WTC11 (cell line): Measurements from ENCODE around the gene CRYBB1.

ENCODE experiments used
- CBFB ChIP-seq: sonication (generic); formaldehyde crosslinking; IDR thresholded peaks from 2 replicates; pipeline ENCODE4 v1.8.1; 2022; ENCODE audit warnings: mild to moderate bottlenecking, low read depth, missing genetic modification reagents
- ETV6 ChIP-seq: sonication (generic); formaldehyde crosslinking; IDR thresholded peaks from 2 replicates; pipeline ENCODE4 v1.8.1; 2022; ENCODE audit warnings: mild to moderate bottlenecking, missing genetic modification reagents
- TF ChIP-seq, protein P1 (sequence below): fragments of 200-600 bp; IDR thresholded peaks from 2 replicates; pipeline ENCODE4 v1.8.0; 2022; ENCODE audit warnings: antibody characterized with exemption
- TF ChIP-seq, protein P2 (sequence below): sonication (generic); formaldehyde crosslinking; IDR thresholded peaks from 2 replicates; pipeline ENCODE4 v1.8.1; 2023; ENCODE audit warnings: mild to moderate bottlenecking, missing genetic modification reagents

DNA sequence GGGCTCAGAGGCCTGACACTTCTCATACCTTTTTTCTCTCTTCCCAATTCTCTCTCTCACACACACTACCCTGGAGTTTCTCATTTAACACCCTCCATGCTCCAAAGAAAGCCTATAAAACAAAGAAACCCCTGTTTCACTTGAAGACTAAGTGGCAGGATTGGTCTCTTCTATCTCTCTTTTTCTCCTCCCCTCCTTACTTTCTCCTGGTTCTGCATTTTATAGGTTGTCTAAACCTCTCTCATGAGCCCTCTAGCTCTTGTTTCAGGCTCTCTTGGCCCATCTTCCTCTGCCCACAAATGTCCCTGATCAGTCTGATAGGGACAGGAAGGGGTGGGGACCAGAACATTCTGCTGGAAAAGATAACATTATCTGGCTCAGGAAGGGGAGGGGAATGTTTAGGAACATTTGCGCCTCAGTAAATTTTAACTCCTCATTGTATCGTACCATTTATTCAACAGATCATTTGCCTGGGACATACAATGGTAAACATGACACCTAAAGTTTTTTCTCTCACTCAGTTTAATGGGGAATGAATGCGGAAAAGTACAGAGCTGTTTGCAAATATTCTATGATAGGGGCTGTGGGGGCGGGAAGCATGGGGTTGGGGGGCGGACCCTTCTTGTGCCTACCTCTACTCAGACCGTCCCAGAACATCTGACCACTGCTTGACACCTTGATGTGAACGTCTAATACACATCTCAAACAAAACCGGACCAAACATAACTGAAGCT, 14.8 kb upstream of the CRYBB1 start:
- TF ChIP-seq, protein P1, sequence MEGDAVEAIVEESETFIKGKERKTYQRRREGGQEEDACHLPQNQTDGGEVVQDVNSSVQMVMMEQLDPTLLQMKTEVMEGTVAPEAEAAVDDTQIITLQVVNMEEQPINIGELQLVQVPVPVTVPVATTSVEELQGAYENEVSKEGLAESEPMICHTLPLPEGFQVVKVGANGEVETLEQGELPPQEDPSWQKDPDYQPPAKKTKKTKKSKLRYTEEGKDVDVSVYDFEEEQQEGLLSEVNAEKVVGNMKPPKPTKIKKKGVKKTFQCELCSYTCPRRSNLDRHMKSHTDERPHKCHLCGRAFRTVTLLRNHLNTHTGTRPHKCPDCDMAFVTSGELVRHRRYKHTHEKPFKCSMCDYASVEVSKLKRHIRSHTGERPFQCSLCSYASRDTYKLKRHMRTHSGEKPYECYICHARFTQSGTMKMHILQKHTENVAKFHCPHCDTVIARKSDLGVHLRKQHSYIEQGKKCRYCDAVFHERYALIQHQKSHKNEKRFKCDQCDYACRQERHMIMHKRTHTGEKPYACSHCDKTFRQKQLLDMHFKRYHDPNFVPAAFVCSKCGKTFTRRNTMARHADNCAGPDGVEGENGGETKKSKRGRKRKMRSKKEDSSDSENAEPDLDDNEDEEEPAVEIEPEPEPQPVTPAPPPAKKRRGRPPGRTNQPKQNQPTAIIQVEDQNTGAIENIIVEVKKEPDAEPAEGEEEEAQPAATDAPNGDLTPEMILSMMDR, result no peak
- TF ChIP-seq CBFB (CRISPR knock-in tag) (no peak), ETV6 (CRISPR knock-in tag) (no peak)
- TF ChIP-seq, protein P2, sequence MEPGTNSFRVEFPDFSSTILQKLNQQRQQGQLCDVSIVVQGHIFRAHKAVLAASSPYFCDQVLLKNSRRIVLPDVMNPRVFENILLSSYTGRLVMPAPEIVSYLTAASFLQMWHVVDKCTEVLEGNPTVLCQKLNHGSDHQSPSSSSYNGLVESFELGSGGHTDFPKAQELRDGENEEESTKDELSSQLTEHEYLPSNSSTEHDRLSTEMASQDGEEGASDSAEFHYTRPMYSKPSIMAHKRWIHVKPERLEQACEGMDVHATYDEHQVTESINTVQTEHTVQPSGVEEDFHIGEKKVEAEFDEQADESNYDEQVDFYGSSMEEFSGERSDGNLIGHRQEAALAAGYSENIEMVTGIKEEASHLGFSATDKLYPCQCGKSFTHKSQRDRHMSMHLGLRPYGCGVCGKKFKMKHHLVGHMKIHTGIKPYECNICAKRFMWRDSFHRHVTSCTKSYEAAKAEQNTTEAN (CRISPR knock-in tag), result no peak
